Right lobe of liver (tissue), 4 donors: ENCODE results near the gene PHKB.

Source experiments
- POLR2A ChIP-seq: fragments of 450-650 bp; IDR thresholded peaks from one replicate; pipeline ENCODE4 v1.6.1; 2017; ENCODE audit warnings: antibody characterized with exemption, mild to moderate bottlenecking
- TF ChIP-seq, protein P1 (sequence below), 4 donors: fragments of 200-600 bp in 3 of 4; fragments of 450-650 bp in 1 of 4; IDR thresholded peaks; one replicate each; pipeline versions ENCODE4 v1.5.1 to v1.8.0; 2016 to 2022; ENCODE audit warnings: antibody characterized with exemption in 4 of 4, mild to moderate bottlenecking in 2 of 4
- donor health status: DM: no; HTN: no; CAD: no.
- donor health status: DM: no; HTN: no; CAD: no.
- donor health status: DM: no; HTN: yes; CAD: no.

DNA sequence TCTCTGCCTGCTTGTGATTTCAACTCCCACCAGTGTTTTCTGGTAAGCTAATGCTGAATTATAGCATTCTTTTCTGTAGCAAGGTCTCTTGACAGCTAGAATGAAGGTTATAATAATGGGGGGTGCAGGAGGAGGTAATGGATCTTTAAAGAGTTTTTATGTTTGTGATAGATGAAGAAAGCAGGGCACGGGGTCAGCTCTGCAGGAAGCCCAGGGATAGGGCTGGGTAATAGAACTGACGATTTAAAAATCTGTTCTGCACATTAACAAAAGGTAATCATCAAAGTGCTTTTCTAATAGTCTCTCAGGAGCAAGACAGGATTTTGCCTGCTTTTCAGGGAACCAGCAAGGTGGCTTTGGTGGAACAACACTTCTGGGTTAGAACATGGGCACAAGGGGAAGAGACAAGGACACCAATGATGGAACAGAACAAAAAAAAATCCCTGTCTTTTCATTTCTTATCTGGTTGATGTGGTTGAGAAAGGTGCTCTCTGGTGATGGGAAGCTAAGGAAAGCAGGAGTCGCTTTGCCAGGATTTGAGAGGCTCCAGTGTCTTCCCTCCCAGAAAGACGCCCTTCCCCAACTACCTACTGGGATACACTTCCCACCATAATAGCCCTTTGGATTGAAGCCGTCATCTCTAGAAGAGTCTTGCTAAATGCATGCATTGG, 263.1 kb downstream of the PHKB start:
- TF ChIP-seq, protein P1, sequence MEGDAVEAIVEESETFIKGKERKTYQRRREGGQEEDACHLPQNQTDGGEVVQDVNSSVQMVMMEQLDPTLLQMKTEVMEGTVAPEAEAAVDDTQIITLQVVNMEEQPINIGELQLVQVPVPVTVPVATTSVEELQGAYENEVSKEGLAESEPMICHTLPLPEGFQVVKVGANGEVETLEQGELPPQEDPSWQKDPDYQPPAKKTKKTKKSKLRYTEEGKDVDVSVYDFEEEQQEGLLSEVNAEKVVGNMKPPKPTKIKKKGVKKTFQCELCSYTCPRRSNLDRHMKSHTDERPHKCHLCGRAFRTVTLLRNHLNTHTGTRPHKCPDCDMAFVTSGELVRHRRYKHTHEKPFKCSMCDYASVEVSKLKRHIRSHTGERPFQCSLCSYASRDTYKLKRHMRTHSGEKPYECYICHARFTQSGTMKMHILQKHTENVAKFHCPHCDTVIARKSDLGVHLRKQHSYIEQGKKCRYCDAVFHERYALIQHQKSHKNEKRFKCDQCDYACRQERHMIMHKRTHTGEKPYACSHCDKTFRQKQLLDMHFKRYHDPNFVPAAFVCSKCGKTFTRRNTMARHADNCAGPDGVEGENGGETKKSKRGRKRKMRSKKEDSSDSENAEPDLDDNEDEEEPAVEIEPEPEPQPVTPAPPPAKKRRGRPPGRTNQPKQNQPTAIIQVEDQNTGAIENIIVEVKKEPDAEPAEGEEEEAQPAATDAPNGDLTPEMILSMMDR (IDR thresholded peaks at IDR 0.05): no peak
- TF ChIP-seq POLR2A: no peak
